HepG2 (cell line): Measurements from ENCODE around the gene ATP13A3.

Experiments used
- FOXM1 ChIP-seq: sonication (generic); formaldehyde crosslinking; IDR thresholded peaks from 2 replicates; pipeline ENCODE4 v1.5.0; 2020; ENCODE audit warnings: missing genetic modification reagents
- JUND ChIP-seq: sonication (generic); formaldehyde crosslinking; IDR thresholded peaks from 2 replicates; pipeline ENCODE4 v1.8.0; 2022; ENCODE audit warnings: mild to moderate bottlenecking, missing genetic modification reagents
- MLX ChIP-seq: IDR thresholded peaks from 2 replicates; pipeline ENCODE4 v1.6.1; 2016
- RAD51 ChIP-seq: fragments of 450-650 bp; IDR thresholded peaks from 2 replicates; pipeline ENCODE4 v1.6.1; 2016; ENCODE audit warnings: borderline replicate concordance
- SUZ12 ChIP-seq: fragments of 150-350 bp; IDR thresholded peaks from 2 replicates; pipeline ENCODE4 v1.6.1; 2014; ENCODE audit warnings: low read depth, low read length
- ZFP1 ChIP-seq: IDR thresholded peaks from 2 replicates; pipeline ENCODE4 v1.6.1; 2016
- TF ChIP-seq, protein P1 (sequence below): sonication (generic); formaldehyde crosslinking; IDR thresholded peaks from 2 replicates; pipeline ENCODE4 v1.5.0; 2020; ENCODE audit warnings: missing genetic modification reagents

DNA sequence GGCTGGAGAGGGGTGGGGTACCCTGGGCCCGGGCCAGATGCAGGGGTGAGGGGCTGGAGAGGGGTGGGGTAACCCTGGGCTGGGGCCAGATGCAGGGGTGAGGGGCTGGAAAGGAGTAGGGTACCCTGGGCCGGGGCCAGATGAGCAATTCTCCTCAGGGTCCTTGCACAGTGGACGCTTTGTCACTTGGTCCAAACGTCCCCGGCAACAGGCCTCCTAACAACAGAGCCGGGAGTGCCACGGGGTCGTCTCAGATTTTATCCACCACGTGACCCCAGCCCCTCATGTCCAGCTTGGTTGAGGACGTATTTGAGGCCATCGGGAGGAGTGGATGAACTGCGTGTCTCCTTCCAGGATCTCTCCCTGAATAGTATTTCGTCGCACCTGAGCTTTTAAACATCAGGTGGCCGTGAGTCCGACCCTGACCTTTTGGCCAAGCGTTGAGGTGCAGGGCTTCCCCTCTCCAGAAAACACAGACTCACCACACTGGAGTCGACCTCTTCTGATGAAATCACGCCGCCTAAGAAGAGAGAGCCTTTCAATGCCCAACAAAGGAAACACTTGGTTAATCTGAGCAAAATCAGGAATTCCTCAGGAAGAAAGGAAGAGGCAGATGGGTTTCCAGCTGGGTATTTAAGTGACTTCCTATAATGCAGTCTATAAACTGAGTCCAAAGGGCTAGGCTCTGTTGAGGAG, 104.5 kb downstream of the ATP13A3 start:
- TF ChIP-seq FOXM1 (CRISPR knock-in tag) (no peak), SUZ12 (no peak), RAD51 (no peak), ZFP1 (CRISPR knock-in tag) (no peak), MLX (CRISPR knock-in tag) (no peak), JUND (CRISPR knock-in tag) (no peak)
- TF ChIP-seq, protein P1, sequence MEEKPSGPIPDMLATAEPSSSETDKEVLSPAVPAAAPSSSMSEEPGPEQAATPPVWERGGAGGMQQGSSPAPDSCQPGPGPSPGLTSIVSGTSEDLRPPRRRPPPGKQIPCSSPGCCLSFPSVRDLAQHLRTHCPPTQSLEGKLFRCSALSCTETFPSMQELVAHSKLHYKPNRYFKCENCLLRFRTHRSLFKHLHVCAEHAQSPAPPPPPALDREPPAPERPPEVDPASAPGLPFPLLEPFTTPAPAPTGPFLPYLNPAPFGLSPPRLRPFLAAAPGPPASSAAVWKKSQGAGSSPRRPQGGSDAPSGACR (CRISPR knock-in tag) = no peak
